ENCODE measurements around the gene BAZ1A.

BAZ1A gene

GRCh38 chr14:34875031-34875922 is at the start of gene BAZ1A:
Gene BAZ1A (minus strand): TSS chr14:34875360. CDS start chr14:34874604, 756 bp downstream.
- peak; percentile 86 for DNase-seq

- DNase-seq: no peak
Measured at GRCh38 chr14:34920339-34920738, 45.2 kb upstream of the BAZ1A start.

GRCh38 chr14:34913619-34914018 is 38.5 kb upstream of the BAZ1A start:
- DNase-seq: no peak

GRCh38 chr14:34912966-34913365 is 37.8 kb upstream of the BAZ1A start:
- DNase-seq: no peak

- peak; percentile 51 for DNase-seq
Measured at GRCh38 chr14:34912182-34912581, 37.0 kb upstream of the BAZ1A start.

GRCh38 chr14:34911209-34912150 is 36.3 kb upstream of the BAZ1A start:
- DNase-seq: no peak

GRCh38 chr14:34906287-34906686 is 31.1 kb upstream of the BAZ1A start:
- DNase-seq: no peak

- no peak for DNase-seq
Measured at GRCh38 chr14:34895277-34895676, 20.1 kb upstream of the BAZ1A start.

- no peak for DNase-seq
Measured at GRCh38 chr14:34890937-34891336, 15.8 kb upstream of the BAZ1A start.

GRCh38 chr14:34888186-34888585 is 13.0 kb upstream of the BAZ1A start:
- no peak for DNase-seq

- no peak for DNase-seq
Measured at GRCh38 chr14:34883954-34884353, 8.8 kb upstream of the BAZ1A start.

- DNase-seq: peak; percentile 67
Measured at GRCh38 chr14:34874386-34875030, 652 bp downstream of the BAZ1A start.

- peak; percentile 97 for DNase-seq
Measured at GRCh38 chr14:34873589-34874385, 1.4 kb downstream of the BAZ1A start.

- DNase-seq: peak; percentile 73
Measured at GRCh38 chr14:34872822-34873588, 2.2 kb downstream of the BAZ1A start.

GRCh38 chr14:34867199-34867598 is 8.0 kb downstream of the BAZ1A start:
- no peak for DNase-seq

- no peak for DNase-seq
Measured at GRCh38 chr14:34865889-34866574, 9.1 kb downstream of the BAZ1A start.

GRCh38 chr14:34863844-34864243 is 11.3 kb downstream of the BAZ1A start:
- no peak for DNase-seq

- DNase-seq: no peak
Measured at GRCh38 chr14:34858765-34859164, 16.4 kb downstream of the BAZ1A start.

- DNase-seq: no peak
Measured at GRCh38 chr14:34857689-34858449, 17.3 kb downstream of the BAZ1A start.

- DNase-seq: no peak
Measured at GRCh38 chr14:34853041-34853440, 22.1 kb downstream of the BAZ1A start.
